Bladder microvascular endothelial cell (primary cell): ENCODE results near the gene ANKRD42. TPM values are rescaled to one million over a fixed set of nuclear protein-coding genes. Genes with fewer than 3 reads are reported as not detected.

Experiments
- total RNA-seq: library from RNA; depleted of rRNA; stranded (reverse); fragments of >200 nt; gene quantifications from 2 replicates; pipeline ENCODE4 v1.2.3, GENCODE V29; 2014

Gene ANKRD42
- 2.3 and 3.5 TPM in 2 replicates for total RNA-seq

DNA sequence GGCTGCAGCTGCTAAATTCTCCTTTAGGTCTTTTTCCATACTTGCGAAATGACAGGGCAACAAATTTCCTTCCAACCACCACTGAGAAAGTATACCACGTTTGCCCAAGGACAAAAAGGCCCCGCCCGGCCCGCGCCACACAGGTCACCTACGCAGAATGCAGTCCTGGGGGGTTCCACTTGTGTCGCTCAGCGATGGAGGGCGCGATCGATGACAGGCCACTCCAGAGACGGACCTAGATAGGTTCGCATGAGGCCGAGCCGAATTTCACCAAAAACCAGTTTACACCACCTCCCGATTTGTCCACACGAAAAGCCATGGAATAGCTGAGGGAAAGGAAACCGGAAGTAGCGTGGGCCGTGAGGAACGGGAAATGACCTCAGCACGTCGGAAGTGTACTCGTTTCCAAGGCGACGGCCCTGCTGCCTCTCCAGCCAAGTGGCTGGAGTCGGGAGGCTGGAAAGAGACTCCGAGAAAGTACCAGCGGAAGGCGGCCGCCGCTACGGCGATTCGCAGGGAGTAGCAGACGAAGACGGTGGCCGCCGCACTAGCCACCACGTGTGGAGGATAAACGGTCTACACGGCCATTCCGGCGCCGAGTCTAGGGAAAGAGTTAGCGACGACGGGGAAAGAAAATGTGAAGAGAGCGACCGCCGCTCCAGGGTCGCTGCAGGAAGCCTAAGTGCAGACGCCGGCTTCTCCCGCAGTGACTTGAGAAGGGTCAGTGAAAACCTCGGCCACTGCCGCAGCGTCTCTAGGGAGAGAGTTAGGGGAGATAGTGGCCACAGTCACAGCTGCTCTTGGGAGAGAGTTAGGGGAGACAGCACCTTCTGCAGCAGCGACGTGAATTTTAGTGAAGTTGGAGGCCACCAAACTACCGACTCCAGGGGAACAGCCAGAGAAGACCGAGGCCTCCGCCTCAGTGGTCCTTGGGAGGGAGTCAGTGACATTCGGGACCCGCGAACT is at the start of gene ANKRD42:
ANKRD42 (plus strand) TSS at position 398 of the 966 bp plus-strand sequence. CDS start 959 bp downstream, outside the sequence.

DNA sequence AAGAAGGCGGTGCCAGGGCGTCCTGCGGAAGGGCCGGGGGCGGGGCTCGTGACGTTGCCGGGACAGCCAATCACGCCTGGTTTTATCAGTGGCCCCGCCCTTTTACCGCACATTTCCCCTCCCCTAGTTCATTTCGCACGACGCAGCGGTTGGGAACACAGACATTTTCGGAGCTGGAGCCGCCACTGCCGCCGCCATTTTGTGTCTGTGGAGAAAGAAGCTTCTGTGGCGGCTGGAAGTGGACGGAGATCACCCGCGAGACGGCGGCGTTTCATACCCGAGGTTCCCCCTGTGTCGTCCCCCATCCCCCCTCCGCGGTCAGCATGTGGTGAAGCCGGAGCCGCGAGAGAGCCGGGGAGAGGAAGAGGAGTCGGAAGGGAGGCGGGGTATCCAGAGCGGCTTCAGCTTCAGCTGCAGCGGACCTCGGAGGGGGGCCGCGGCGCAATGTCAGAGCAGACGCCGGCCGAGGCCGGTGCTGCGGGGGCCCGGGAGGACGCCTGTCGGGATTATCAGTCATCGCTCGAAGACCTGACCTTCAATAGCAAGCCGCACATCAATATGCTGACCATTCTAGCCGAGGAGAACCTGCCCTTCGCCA is 36.4 kb upstream of the ANKRD42 start, which contains the start of gene PCF11:
PCF11 (plus strand) TSS at position 136 of the 598 bp plus-strand sequence; CDS start at position 445, 309 bp downstream.

DNA sequence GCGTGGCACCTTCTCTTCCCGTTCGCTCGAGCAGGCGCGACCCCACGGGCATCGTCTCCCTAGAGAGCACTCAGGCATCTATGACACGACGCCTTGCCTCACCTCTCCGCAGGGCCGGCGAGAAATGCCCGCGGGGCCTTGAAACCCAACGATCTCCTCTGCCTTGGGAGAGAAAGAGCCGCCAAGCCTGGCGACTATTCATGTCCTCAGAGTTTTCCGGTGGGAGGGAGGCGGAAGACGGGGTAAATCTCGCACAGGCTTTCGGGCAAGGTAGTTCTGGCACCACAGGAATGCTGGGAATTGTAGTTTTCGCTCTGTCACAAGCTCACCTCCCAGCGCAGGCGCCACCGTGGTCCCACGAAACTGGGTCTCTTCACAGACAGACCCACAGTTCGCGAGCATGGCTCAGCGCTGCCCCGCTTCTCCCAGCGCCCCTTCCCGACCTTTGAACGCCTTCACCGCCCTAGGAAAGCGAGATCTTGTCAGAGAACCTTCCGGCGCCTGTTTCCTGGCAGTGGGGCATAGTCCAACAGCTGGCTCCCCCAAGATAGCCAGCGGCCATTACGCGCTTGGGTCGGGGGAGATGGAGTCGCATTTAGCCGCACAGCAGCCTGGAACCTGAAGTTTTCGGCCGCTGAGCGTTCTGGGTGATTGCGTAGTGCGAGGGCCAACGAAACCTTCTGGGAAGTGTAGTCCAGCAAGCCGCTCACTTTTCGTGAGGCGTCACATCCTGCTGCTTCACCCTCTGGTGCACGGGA is 92.4 kb downstream of the ANKRD42 start, which contains the start of gene CCDC90B:
CCDC90B (minus strand) TSS at position 597 of the 758 bp plus-strand sequence; CDS start at position 202, 395 bp downstream.

Other genes starting within 250 kb of the ANKRD42 start
- 7.3 and 20.5 TPM in 2 replicates for gene RAB30, start 121.8 kb upstream of the ANKRD42 start, total RNA-seq
- gene PCF11, start 36.6 kb upstream of the ANKRD42 start, total RNA-seq = 22.5 and 41.3 TPM in 2 replicates
- gene CCDC90B, start 92.7 kb downstream of the ANKRD42 start, total RNA-seq = 61.4 and 73.1 TPM in 2 replicates